GM18909 (cell line): ENCODE data around the gene ACE.

Experiments used
- ATAC-seq: cut with Tn5 transposase; IDR thresholded peaks from one replicate; pipeline ENCODE4 v1.9.1; 2021; ENCODE audit warnings: mild to moderate bottlenecking; ENCODE audit not compliant: unreplicated experiment, poor library complexity

The ACE gene

DNA sequence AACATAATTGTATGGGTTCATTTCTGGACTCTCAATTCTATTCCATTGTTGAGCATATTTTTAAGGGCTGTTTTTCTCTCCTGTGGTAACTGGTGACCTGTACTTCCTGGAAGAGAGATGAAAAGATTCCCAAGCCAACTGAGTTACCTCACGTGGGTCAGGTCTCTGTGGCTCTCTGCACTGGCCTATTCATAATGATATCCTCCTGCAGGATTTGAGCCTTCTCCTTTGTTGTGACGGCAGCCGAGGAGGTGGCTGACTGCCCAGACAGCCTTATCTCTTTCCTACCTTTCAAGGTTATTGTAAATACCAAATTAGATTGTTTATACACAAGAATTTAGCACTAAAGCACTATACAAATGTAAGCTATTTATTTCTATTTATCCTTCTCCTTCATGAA is 2.7 kb upstream of the ACE start:
- ATAC-seq: no peak

DNA sequence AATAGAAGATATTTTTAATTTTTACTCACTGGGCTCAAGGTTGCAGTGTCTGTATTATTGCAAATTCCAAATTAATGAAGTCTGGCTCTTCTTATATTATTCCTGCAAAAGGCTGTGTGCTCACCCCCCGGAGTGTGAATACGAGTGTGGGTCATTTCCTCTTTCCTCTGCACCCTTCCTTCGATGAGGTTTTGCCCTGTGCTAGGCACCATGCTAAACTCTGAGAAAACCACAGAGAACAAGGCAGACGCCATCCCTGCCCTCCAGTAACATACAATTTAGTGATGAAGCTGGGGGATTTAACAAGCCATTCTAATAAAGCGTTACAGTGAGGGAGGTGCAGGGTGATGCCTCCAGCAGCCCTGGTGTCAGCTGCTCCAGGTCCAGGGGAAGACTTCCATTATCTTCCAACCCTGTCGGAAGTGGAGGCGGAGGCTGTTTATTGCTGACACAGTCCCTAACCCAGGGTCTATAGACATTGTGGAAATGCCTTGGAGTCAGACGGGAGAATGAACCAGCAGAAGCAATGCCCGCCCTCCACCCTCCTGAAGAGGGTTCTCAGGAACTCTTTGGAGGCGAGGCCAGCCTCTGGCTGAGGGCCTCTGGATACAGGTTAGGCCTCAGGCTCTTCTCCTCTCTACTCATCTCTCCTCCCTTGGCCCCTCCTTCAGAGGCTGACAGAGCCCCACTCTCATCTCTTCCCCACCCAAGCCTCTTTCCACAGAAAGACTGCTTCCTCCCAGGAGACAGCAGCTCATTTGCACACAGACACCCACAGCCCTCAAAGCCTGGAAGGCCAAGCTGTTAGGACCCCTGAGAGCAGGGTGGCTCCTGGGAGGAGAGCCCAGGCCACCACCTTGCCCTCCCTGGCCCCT is 2.0 kb upstream of the ACE start:
- ATAC-seq: no peak

DNA sequence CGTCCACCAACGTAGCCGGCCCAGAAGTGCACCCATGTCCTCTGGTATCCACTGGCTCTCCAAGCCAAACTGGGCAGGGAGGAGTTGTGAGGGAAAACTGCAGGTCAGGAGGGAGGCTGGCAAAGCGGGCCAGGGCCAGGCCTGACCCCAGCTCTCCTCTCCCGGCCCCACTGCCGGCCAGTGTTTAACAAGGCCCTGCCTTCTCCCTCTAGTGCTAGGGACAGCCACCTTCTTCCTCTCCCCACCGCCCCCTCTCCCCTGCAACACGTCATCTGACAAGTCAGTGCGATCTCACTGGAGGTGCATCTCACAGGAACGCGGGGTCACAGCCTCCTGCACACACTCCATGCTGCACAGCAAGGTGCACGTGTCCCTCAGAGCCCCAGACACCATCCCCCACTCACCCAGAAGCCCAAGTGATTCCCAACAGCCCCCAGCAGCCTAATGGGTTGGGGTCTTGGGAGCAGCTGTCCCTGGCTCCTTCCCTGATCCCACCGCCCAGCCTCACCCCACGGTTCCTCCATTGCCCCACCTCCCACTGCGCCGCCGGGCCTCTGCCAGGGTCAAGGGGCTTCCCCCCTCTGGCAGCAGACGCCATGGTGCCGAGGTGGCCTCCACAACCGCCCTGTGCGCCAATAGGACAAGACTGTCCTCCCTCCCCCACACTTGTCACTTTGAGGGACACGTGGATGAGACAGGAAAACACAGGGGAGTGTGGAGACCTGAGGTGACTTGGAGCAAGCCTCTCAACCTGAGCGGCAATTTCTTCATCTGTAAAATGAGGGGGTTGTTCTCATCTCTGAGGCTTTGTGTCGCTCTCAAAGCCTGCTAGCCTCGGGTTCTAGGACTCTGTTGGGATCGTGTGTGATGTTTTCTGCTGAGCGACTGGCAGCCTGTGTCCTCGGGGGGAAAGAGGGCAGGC is 1.1 kb upstream of the ACE start:
- ATAC-seq: no peak

DNA sequence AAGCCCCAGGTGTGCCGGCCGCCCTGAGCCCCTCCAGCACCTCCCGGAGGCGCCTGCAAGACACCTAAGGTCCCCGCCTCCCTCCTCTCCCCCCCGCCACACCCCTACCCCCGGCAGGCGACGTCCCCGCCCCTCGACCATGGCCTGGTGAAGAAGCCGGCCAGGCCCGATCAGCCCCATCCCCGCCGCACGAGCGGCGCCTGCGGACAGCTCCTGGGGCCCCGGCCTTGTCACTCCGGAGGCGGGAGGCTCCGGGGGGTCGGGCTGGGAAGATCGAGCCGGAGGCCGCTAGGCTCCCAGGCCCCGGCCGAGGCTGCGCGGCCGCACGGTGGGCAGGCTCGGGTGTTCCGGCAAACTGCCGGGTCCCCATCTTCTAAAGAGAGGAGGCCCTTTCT is 405 bp upstream of the ACE start:
- no peak for ATAC-seq

DNA sequence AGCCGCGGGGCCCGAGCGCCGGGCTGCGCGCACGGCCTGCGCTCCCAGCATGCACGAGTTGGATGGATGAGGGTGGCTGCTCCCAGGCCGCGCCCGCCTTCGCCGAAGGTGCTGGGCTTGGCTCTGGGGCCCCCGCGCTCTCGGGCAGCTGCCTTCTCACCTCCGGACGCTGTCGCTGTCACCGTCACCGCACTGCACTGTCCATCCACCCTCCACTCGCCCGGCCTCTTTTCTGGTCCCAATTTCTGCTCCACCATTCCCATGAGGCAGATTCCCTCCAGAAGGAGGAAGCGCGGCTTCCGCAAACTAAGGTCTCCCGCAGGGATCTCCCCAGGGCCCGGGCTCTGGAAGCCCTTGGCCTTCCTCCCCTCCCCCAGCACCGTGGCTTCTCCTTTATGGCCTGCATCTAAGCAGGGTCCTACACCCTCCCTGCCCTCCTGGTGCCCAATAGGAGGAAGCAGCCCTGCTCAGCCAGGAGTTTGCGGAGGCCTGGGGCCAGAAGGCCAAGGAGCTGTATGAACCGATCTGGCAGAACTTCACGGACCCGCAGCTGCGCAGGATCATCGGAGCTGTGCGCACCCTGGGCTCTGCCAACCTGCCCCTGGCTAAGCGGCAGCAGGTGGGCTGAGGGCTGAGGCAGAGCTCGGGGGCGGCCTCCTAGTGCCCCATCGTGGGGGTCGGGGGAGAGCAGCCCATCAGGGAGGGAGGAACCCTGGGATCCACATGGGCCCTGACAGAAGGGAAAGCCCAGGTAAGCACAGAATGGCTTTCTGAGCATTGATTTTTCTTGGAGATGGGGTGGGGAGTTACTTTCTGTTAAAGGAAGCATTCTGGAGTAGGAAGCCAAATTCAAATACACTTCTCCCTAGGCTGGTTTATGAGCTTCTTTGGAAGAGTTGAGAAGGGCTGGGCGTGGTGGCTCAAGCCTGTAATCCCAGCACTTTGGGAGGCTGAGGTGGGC is 899 bp downstream of the ACE start:
- no peak for ATAC-seq

DNA sequence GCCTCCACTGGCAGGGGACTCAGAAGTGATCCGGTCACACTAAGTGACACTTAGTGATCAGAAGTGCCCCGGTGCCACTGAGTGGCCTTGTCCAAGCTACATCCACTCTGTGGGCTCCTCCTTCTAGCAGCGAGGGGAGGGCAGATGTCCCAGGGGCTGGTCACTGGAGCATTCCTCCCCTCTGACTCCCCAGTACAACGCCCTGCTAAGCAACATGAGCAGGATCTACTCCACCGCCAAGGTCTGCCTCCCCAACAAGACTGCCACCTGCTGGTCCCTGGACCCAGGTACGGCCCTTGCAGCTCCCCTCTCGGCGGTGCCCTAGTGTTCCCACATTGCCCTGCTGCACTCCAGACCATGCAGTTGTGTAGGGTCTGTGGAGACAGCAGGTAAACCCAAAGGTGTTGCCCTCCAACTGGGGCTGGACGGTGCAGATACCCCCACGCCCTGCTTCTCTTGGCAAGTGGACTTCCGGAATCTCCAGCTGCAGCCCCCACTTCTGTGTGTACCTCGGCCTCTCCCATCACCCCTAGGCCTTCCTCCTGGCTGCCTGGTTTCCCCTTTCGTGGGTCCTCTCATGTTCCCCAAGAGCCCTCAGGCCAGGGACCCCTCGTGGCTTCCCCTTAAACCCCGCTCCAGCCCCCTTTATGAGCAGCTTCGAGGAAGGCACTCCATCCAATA is 2.1 kb downstream of the ACE start:
- peak; percentile 70 for ATAC-seq

DNA sequence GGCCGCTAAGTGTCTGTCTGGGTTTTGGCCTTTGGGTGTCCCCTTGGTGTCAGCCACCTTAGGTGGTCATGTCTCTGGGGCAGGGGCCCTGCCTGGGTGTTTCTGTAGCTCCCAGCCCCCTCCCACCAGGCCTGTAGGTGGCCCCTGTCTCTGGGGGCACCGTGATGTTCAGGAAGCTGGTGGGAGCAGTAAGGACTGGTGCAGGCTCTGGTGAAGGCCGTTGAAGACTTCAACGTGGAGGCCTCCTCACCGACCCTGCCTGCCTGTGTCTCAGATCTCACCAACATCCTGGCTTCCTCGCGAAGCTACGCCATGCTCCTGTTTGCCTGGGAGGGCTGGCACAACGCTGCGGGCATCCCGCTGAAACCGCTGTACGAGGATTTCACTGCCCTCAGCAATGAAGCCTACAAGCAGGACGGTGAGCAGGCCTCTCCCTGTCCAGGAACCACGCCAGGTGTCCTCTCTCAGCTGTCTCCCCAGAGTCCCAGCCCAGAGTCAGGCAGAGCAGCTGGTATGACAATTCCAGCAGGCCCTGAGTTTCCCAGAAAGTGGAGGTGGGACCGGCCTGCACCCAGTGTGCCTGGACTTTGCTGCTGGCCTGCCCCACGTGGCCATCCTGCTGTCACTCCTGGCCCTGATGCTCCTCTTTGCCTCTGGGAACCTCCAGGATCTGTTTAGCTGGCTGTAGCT is 2.8 kb downstream of the ACE start:
- no peak for ATAC-seq

DNA sequence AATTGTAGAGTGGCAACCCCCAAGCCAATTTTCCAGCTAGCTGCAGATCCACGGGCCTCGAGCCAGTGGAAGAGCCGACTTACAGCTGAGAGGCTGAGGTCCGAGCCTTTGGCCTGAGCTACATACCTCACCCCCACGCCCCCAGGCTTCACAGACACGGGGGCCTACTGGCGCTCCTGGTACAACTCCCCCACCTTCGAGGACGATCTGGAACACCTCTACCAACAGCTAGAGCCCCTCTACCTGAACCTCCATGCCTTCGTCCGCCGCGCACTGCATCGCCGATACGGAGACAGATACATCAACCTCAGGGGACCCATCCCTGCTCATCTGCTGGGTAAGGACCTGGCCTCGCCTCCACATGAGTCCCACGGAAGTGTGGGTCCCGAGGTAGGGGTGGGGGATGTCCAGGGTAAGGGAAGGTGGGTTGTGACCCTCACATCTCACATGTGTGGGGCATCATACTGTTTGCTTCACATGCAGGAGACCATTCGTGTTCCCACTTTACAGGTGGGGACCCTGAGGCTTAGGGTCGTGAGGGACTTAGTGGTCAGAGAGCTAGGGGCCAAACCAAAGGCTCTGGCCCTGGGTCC is 3.4 kb downstream of the ACE start:
- ATAC-seq: no peak

DNA sequence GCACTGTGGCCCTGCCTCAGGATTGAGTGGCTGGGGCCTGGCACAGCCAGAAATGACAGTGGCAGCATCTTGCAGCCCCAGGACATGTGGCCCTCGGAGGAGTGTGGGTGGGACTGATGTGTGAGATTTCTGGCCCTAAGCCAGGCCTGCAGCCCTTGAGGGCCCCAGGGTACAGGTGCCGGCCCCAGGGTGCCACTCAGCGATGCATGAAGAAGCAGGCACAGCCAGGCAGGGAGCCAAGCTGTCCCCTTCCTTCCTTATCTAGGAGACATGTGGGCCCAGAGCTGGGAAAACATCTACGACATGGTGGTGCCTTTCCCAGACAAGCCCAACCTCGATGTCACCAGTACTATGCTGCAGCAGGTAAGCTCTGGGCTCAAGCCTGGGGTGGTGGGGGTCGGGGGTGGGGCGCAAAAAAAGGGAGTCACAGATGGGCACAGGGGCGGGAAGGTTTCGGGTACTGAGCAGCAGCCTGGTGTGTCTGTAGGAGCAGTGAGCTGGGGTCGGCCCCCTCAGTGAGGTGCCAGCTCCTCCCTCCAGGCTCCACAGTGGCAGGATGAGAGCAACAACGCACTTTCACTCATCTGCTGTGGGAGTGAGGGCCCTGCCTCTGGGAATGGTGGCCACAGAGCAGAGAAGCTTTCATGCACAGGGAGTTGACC is 4.1 kb downstream of the ACE start:
- ATAC-seq: no peak

DNA sequence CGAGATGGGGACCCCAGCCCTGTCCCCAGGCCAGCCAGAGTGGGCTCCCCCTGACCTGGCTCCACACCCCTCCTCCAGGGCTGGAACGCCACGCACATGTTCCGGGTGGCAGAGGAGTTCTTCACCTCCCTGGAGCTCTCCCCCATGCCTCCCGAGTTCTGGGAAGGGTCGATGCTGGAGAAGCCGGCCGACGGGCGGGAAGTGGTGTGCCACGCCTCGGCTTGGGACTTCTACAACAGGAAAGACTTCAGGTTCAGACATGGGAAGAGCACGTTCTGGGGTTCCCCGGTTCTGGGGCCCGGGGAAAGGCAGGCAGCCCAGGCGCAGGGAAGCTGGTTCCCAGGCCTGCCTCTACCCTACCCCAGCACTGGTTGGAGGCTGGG is 4.6 kb downstream of the ACE start:
- ATAC-seq: no peak

DNA sequence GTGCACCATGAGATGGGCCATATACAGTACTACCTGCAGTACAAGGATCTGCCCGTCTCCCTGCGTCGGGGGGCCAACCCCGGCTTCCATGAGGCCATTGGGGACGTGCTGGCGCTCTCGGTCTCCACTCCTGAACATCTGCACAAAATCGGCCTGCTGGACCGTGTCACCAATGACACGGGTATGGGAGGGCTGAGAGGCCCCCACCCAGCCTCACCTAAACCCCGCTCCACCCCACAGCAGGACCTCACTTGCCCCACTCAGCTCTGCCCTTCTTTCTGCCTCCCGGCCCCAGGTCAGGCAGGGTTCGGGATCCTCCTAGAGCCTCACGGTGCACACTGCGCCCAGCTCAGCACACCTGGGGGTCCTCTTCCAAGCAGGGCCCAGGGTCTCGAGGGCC is 5.6 kb downstream of the ACE start:
- ATAC-seq: no peak

DNA sequence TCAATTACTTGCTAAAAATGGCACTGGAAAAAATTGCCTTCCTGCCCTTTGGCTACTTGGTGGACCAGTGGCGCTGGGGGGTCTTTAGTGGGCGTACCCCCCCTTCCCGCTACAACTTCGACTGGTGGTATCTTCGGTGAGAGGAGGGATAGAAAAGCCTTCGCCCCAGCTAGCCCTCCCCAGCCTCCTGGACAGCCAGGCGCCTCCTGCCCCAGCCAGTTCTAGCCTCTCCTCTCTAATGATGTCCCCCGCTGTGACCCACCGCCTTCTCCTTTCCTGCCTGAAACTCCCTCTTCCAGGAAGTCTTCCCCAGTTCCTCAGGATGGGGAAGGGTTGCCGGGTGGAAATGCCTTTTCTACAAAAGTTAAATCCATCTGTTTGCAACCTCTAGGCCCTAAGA is 6.2 kb downstream of the ACE start:
- no peak for ATAC-seq

DNA sequence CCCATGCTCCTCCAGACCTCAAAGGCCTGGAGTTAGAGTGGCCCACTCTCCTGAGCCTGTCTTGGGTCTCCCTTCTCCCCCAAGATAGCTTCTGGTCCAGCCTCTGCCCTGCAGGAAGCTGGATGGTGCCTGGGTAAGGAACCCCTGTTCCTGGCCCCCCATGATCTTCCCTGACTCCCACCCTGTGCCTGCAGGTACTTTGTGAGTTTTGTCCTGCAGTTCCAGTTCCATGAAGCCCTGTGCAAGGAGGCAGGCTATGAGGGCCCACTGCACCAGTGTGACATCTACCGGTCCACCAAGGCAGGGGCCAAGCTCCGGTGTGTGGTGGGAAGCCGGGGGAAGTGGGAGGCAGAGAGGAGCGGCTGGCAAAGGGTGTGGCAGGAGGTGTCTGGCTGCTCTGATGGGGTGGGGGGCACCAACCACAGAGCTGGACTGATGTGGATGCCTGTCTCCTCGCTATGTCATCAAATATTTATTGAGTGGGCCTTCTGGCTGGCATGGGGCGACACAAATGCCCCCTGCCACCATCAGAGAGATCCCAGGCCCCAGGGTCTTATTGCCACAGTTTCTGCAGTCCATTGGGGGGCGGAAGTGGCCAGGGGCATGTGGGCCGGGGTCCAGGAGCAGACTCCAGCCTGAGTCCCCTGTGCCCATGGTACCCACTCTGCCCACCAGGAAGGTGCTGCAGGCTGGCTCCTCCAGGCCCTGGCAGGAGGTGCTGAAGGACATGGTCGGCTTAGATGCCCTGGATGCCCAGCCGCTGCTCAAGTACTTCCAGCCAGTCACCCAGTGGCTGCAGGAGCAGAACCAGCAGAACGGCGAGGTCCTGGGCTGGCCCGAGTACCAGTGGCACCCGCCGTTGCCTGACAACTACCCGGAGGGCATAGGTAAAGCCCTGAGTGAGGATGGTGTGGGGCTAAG is 7.1 kb downstream of the ACE start:
- ATAC-seq: no peak

DNA sequence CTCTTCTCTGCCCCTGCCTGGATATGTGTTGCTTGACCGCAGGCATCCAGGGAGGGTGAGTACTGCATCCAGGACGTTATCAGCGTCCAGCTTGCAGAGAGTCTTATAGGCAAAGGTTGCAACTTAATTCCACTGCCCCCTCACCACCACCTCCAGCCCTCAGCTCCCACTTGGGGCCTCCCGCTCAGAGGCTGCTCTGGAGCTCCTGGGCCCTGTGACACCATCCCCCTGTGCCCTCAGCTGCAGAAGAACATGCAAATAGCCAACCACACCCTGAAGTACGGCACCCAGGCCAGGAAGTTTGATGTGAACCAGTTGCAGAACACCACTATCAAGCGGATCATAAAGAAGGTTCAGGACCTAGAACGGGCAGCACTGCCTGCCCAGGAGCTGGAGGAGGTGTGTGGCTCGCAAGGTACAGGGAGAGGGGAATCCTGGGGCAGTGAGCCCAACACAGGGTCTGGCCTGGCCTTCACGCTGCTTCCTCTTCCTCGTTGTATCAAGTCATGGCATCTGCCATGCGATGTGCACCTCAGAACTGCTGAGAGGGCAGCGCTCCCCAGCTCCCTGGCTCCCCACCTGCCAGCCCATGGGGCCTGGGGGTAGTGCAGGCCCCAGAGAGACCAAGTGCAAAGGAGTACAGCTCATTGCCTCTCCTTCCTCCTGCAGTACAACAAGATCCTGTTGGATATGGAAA is 9.6 kb downstream of the ACE start:
- no peak for ATAC-seq

DNA sequence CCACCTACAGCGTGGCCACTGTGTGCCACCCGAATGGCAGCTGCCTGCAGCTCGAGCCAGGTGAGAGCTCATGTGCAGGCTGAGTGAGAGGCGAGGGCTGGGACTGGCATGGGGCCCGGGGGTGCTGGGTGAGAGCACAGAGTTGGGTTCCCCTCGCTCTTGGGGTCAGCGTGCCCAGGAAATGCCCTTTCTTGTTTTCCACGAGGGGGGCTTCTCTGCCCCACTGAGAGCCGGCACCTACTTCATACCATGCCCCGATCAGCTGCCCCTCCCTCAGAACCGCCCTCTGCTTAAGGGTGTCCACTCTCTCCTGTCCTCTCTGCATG is 10.1 kb downstream of the ACE start:
- no peak for ATAC-seq

DNA sequence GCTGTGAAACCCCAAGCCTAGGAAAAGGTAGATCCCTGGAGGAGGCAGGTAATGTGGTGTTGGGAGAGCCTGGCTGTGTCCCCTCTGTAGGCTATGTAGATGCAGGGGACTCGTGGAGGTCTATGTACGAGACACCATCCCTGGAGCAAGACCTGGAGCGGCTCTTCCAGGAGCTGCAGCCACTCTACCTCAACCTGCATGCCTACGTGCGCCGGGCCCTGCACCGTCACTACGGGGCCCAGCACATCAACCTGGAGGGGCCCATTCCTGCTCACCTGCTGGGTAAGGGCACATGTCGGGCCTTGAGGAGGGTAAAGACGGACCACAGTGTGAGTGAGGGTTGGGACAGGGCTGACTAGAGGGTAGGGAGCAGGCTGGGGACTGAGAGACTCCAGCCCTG is 12.0 kb downstream of the ACE start:
- no peak for ATAC-seq

DNA sequence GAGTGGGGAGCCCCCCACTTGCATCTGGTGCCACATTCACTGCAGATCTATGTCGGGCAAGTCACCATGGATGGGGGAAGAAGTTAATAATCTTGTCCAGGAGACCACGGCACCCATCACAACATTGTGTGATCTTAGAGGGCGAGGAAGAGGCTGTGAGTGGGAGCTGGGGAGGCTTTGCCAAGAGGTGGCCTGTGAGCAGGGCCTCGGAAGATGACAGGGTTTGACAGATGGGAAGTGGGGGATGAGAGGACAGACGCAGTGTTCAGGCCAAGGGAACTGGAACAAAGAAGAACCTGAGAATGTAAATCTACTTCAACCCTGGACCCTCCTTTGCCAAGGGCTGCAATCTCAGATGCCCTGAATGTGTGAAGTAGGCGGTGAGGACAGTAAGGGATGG is 12.4 kb downstream of the ACE start:
- no peak for ATAC-seq
